HG02852 (cell line): ENCODE results near the gene SH2B2.
"Not testable (repeated sequence)": the region's sequence is repeated elsewhere in the genome, so short reads cannot be mapped to it uniquely, and the experiment has no call there.

Experiments used
- ATAC-seq: cut with Tn5 transposase; IDR thresholded peaks from one replicate; pipeline ENCODE4 v1.9.1; 2021; ENCODE audit warnings: mild to moderate bottlenecking, moderate library complexity; ENCODE audit not compliant: unreplicated experiment

The SH2B2 gene

GRCh38 chr7:102303669-102304422 is 17.2 kb downstream of the SH2B2 start:
- no peak for ATAC-seq

DNA sequence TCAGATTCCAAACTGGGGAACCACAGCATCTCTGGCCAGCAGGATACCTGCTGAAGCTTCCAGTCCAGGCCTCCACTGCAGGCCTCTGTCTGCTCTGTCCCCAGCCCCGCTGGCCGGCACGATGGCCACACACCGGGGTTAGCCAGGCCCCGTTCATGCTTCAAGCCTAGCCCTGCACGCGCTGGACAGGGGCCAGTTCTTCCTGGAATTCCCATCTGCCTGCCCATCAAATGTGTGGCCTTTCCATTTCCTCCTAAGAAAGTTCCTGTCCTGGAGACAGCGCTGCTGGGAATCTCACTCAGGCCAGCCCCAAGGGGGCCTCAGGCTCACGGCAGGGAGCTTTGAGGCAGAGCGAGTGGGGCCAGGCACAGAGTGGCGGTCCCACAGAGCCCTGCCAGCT is 18.0 kb downstream of the SH2B2 start:
- no peak for ATAC-seq

DNA sequence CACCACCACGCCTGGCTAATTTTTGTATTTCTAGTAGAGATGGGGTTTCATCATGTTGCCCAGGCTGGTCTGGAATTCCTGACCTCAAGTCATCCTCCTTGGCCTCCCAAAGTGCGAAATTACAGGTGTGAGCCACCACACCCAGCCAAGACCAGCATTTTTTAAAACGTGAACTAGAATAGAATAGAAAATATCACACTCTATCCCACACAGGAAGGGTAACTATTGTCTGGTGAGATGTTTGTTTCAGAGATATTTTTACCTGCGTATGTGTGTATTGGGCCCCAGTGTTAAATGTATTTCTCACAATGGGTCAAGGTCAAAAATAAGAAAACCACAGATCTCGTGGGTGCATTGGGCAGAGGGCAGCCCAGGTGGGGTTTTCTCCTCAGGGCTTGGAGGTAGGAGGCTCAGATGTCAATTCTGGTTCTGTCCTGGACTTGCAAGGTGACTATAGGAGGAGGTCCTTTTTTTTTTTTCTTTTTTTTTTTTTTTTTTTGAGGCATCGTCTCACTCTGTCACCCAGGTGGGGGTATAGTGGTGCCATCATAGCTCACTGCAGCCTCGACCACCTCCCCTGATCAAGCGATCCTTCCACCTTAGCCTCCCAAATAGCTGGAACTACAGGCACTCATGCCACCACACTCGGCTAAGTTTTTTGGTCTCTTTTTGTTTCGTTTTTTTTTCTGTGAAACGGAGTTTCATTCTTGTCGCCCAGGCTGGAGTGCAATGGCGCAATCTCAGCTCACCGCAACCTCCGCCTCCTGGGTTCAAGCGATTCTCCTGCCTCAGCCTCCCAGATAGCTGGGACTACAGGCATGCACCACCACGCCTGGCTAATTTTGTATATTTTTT is 19.0 kb downstream of the SH2B2 start:
- no peak for ATAC-seq

- peak; percentile 70 for ATAC-seq
Measured at GRCh38 chr7:102306916-102307677, 20.4 kb downstream of the SH2B2 start.

DNA sequence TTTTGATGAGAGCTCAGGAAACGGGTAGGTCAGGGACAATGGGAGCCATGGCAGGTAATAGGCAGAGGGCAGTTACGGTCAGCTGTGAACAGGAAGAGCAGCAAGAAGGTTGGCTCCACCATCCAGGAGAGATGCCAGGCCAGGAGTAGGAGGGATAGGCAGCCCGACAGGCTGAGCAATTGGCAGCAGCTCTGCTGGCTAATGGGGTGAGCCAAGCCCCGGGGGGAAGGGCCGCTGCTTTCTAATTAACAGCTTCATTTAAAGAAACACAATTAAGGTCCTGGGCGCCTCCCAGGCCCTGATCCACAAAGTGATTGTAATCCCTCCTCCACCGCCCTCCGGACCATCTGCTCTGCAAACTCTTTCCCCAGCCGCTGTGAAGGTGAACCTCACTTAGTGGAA is 23.7 kb downstream of the SH2B2 start:
- no peak for ATAC-seq

DNA sequence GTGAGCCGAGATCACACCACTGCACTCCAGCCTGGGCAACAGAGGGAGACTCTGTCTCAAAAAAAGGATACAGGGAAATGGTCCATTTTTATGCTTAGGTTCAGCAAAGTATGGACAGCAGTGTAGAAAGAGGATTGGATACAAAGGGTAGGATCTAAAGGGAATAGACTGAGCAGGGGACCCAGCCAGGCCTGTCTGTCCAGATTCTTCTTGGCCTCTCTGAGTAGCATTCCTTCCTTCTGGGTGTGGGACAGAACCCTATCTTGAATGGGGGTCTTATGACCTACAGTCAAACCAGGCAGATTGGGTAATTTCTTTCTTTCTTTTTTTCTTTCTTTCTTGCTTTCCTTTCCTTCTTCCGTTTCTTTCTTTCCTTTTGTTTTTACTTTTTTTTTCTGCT is 25.6 kb downstream of the SH2B2 start:
- ATAC-seq, result no peak

DNA sequence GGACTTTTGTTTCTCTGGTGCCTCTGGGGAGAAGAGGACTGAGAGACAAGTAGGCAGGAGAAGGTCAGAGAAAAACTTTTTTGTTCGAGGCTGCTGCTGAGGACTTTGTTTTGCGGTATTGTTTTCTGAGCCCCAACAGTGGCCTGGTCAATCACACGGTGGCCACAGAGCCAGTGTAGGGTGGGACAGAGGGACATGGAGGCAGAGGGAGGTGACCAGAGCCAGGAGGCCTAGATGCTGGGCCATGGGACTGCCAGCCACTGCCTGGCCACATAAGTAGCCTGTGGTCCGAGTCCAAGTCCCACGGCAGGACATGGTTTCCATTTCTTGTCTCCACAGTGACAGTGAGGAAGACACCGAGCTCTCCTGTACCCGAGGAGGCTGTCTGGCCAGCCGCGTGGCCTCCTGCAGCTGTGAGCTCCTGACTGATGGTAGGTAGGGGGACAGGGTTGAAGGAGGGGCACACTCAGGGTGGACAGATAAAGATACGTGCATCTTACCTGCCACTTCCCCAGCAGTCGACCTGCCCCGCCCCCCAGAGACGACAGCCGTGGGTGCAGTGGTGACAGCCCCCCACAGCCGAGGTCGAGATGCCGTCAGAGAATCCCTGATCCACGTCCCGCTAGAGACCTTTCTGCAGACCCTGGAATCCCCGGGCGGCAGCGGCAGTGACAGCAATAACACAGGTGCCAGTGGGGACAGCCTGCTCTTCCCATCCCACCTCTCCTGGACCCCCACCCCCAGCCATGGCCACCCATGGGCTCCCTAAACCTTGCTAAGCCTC is 27.5 kb downstream of the SH2B2 start:
- no peak for ATAC-seq

DNA sequence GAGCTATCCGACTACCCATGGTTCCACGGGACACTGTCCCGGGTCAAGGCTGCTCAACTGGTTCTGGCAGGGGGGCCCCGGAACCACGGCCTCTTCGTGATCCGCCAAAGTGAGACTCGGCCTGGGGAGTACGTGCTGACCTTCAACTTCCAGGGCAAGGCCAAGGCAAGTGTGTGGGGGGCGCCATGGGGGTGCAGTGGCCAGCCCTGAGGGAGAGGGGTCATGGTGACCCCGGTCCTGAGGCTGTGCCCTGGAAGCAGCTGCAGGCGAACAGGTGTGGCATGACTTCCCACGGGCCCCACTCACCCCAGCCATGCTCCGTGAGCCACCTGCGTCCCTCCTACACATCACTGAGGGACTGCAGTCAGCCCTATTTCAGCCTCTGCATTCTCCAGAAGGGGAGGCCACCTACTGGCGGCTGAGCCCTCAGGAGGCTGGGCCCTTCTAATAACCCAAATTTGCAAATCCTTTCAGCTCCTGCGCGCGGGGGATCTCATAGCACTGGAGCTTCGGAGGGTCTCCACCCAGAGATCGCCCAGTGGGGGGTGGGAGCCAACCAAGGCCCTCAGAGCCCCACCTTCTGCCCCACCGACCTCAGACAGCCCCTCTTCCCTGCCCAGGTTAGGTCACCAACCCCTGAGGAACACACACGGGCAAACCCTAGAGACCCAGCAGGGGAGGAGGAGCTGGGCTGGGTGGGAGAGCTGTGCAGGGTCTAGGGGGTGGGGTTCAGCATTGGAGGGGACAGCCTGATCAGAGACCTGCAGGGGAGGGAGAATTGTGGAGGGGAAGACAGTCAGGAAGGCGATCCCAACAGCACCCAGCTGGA is 30.8 kb downstream of the SH2B2 start:
- ATAC-seq, result no peak

DNA sequence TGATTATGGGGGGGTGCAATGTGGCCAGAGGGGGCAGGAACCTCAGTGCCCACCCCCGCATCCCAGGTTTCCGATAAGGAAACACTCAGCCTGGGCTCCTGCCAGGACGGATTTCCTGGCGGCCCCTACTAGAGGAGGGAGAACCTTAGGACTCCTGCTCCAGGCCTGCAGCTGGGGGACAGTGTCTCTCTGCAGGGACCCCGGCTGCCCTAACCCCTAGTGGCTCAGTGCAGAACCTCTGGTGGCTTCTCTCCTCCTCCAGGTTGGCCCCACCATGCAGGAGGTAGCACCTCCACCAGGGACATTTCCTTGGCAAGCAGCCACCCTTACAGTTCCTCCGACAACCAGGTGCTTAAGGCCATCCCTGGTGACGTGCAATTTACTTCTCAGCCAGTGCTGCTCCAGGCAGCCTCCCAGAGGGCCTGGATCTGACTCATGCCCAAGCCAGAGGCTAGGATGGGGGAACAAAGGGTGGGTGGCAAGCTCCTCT is 31.9 kb downstream of the SH2B2 start:
- ATAC-seq, result no peak

GRCh38 chr7:102319671-102320070 is 33.0 kb downstream of the SH2B2 start:
- ATAC-seq, result no peak

DNA sequence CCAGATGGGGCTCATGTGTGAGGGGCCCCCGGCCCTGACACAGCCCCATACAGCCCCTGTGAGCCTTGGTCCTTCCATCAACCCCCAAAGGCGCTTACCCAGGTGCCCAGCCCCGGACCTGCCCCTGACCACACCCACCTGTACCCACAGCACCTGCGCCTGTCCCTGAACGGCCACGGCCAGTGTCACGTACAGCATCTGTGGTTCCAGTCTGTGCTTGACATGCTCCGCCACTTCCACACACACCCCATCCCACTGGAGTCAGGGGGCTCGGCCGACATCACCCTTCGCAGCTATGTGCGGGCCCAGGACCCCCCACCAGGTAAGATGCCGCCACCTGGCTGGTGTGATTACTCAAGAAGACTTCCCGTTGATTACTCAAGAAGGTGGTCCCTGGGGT is 33.5 kb downstream of the SH2B2 start:
- ATAC-seq, result no peak

DNA sequence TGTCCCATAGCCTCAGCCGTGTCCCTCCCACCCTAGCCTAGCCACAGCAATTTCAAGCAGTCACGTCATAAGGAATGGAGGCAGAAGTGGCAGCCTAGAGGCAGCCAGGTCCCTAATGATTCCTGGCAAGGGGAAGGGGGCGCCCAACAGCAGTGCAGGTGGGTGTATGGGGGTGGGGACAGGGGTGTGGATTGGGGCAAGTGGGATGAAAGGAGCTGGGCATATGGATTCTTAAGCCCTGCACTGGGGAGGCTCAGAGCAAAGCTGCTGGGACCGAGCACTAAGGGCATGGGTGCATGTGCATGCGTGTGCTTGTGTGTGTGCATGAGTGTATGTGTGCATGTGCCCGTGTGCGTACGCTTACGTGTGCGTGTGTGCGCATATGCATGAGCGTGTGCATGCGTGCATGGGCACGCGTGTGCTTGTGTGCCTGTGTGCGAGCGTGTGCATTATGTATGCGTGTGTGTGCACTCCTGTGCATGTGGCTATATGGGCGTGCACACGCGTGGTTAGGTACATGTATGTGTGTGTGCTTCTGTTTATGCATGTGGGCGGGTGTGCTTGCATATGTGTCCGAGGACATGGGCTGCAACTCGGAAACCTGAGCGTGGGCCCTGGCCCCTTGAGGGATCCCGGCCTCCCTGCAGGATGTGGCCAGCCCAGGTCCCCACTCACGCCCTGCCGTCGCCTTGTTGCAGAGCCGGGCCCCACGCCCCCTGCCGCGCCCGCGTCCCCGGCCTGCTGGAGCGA is 34.1 kb downstream of the SH2B2 start:
- no peak for ATAC-seq

DNA sequence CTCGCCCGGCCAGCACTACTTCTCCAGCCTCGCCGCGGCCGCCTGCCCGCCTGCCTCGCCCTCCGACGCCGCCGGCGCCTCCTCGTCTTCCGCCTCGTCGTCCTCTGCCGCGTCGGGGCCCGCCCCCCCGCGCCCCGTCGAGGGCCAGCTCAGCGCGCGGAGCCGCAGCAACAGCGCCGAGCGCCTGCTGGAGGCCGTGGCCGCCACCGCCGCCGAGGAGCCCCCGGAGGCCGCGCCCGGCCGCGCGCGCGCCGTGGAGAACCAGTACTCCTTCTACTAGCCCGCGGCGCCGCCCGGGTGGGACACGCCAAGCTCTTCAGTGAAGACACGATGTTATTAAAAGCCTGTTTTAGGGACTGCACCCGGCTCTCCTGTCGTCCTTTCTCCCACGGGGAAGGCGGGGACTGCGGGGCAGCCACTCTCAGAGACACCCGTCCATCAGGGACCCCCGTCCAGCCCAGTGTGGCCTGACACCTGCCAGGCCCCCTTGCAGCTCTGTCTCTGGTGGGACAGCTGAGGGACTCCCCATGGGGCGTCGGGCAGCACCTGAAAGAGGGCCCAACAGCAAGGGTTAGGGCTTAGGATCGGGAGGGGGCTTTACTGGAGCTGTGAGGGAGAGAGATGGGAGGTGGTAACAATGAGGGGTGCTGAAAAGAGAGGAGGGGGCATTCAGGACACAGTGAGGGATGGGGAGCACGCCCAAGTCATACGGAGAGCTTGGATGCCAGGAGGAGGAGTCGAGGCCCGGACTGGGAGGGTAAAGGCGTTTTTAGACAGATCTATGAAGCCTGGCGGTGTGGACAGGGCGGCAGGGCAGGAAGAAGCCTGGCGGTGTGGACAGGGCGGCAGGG is 34.9 kb downstream of the SH2B2 start:
- ATAC-seq, result no peak

- ATAC-seq, result no peak
Measured at GRCh38 chr7:102322202-102322715, 35.6 kb downstream of the SH2B2 start.

DNA sequence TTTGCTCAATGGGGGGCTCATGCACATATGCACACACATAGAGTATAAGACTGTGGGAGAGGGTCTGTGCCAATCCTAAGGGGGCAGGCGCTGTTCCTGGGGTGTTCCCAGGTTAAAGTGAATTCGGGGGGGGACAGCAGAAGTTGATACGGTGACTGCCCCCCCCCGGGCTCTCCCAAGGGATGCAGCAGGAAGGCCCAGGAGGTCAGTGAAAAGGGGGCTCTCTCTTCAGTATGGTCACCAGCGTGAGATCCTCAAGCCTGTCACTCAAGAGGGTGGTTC is 37.2 kb downstream of the SH2B2 start:
- no peak for ATAC-seq

GRCh38 chr7:102325106-102325505 is 38.4 kb downstream of the SH2B2 start:
- ATAC-seq, result not testable (repeated sequence)

GRCh38 chr7:102326157-102326889 is 39.7 kb downstream of the SH2B2 start:
- no peak for ATAC-seq
